Upper lobe of left lung (tissue), 6 donors: Measurements from ENCODE around the gene MSTN. TPM values are rescaled to one million over a fixed set of nuclear protein-coding genes. Genes with fewer than 3 reads are reported as not detected.

Source experiments
- ATAC-seq, 2 donors: fragments of 200-7000 bp; cut with Tn5 transposase; one replicate each; pipeline ENCODE4 v1.9.1; 2022; ENCODE audit warnings: mild to moderate bottlenecking in 2 of 2, moderate library complexity in 2 of 2; ENCODE audit not compliant: low FRiP score in 2 of 2
- DNase-seq, 2 donors: peaks; one replicate each; pipeline ENCODE4 v3.0.0-alpha.2; 2019 to 2020
- H3K27ac ChIP-seq, 4 donors: fragments of 200-600 bp; sonication (generic); one replicate each; pipeline ENCODE4 v1.5.1; 2016 to 2019
- H3K27me3 ChIP-seq, 4 donors: fragments of 200-600 bp; sonication (generic); one replicate each; pipeline ENCODE4 v1.5.1; 2017 to 2019
- H3K36me3 ChIP-seq, 4 donors: fragments of 200-600 bp; sonication (generic); one replicate each; pipeline ENCODE4 v1.5.1; 2016 to 2019
- H3K4me1 ChIP-seq, 4 donors: fragments of 200-600 bp; sonication (generic); one replicate each; pipeline ENCODE4 v1.5.1; 2018 to 2019
- H3K4me3 ChIP-seq, 4 donors: fragments of 200-600 bp; sonication (generic); one replicate each; pipeline ENCODE4 v1.5.1; 2017 to 2019; ENCODE audit warnings: mild to moderate bottlenecking in 2 of 4, moderate library complexity in 1 of 4
- H3K9me3 ChIP-seq, 4 donors: fragments of 200-600 bp; sonication (generic); one replicate each; pipeline ENCODE4 v1.5.1; 2018 to 2019
- EP300 ChIP-seq, 4 donors: sonication (generic); formaldehyde crosslinking; IDR thresholded peaks; one replicate each; pipeline ENCODE4 v1.5.1; 2017; ENCODE audit warnings: antibody characterized with exemption in 4 of 4, control low read depth in 2 of 4
- POLR2A ChIP-seq, 4 donors: fragments of 450-650 bp; IDR thresholded peaks; one replicate each; pipeline ENCODE4 v1.5.1; 2016 to 2017; ENCODE audit warnings: antibody characterized with exemption in 4 of 4, mild to moderate bottlenecking in 2 of 4
- POLR2AphosphoS5 ChIP-seq, 2 donors: sonication (generic); formaldehyde crosslinking; IDR thresholded peaks; one replicate each; pipeline ENCODE4 v1.5.1; 2017; ENCODE audit warnings: antibody characterized with exemption in 2 of 2
- WGBS, 2 donors: methylation state at CpG; one replicate each; pipeline ENCODE4 v1.1.5; 2017 to 2018; 5-methylcytosine and 5-hydroxymethylcytosine counted together
- total RNA-seq, 6 donors: library from RNA; depleted of rRNA in 4 of 6; stranded (reverse); fragments of >200 nt in 4 of 6; gene quantifications; one replicate each; pipeline versions ENCODE4 v1.1.0 to v1.2.1, GENCODE V29; 2016 to 2021
- TF ChIP-seq, protein P1 (sequence below), 6 experiments: fragments of 450-650 bp in 4 of 6; fragments of 200-600 bp in 2 of 6; sonication (generic) in 2 of 6; IDR thresholded peaks; one replicate each; pipeline ENCODE4 v1.5.1; 2016 to 2019; ENCODE audit warnings: antibody characterized with exemption in 6 of 6
- donor health status: DM: no; HTN: no; CAD: no; lungs with moderate emphysema.
- donor health status: DM: no; HTN: yes; CAD: no; lungs with severe emphysema.

MSTN gene
- total RNA-seq = under 1 TPM in 3 of 6 donors, not detected in 3; 0.13 to 0.39 (median 0.33) TPM

DNA sequence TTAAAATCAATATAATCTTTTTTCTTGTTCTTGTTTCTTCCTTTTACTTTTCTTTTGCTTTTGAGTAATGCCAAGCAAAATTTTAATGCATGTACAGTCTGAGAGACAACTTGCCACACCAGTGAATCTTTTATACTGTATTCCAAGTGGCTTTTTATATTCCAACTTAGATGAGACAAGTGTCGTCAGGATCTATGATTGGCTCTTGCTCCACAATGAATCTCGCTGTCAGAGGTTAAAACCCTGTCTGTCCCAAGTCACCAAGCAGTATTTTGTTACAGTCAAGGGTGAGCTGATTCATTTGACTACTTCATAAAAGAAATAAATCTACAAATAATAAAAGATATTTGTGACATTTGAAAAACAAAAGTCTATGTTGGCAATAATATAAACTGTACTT, at the start of gene MSTN:
MSTN (minus strand) TSS at position 129 of the 400 bp plus-strand sequence. CDS start 133 bp downstream, outside the sequence.
- TF ChIP-seq EP300 (IDR thresholded peaks at IDR 0.05) (no peak), POLR2A (IDR thresholded peaks at IDR 0.05) (no peak), POLR2AphosphoS5 (IDR thresholded peaks at IDR 0.05) (no peak)
- TF ChIP-seq, protein P1, sequence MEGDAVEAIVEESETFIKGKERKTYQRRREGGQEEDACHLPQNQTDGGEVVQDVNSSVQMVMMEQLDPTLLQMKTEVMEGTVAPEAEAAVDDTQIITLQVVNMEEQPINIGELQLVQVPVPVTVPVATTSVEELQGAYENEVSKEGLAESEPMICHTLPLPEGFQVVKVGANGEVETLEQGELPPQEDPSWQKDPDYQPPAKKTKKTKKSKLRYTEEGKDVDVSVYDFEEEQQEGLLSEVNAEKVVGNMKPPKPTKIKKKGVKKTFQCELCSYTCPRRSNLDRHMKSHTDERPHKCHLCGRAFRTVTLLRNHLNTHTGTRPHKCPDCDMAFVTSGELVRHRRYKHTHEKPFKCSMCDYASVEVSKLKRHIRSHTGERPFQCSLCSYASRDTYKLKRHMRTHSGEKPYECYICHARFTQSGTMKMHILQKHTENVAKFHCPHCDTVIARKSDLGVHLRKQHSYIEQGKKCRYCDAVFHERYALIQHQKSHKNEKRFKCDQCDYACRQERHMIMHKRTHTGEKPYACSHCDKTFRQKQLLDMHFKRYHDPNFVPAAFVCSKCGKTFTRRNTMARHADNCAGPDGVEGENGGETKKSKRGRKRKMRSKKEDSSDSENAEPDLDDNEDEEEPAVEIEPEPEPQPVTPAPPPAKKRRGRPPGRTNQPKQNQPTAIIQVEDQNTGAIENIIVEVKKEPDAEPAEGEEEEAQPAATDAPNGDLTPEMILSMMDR (IDR thresholded peaks at IDR 0.05) = no peak
- no peaks in the 10 kb centered on the region for H3K36me3 ChIP-seq
- WGBS, 2 donors = 81 to 91% methylated on average over 2 of the region's 2 CpGs
- H3K4me1 ChIP-seq = no peaks in the 10 kb centered on the region
- DNase-seq (no peak), ATAC-seq (no peak)
- no peaks in the 10 kb centered on the region for H3K9me3 ChIP-seq
- no peaks in the 10 kb centered on the region for H3K27me3 ChIP-seq
- no peak within 1 kb of the TSS for H3K4me3 ChIP-seq
- no peak within 1 kb of the TSS for H3K27ac ChIP-seq

DNA sequence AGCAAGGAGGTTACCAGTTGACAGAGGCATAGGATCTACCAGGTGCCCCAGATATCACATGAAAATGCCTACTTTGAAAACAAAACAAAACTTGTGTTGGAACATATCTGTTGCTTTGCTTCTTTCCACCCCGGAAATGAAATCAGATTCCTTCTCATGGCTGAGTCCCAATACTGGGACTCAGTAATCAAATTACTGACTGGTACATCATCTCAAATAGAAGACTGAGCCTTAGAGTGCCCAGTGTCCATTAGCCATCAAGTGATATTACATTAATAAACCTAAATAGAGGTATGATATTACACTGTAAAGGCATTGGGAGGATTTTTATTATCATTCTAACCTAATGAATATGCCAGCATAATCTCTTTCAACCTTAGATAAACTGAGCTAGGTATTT, 48.6 kb upstream of the MSTN start:
- TF ChIP-seq POLR2A (IDR thresholded peaks at IDR 0.05) (no peak), POLR2AphosphoS5 (IDR thresholded peaks at IDR 0.05) (no peak), EP300 (IDR thresholded peaks at IDR 0.05) (no peak)
- TF ChIP-seq, protein P1 (IDR thresholded peaks at IDR 0.05) = no peak
- no peak for DNase-seq
- H3K9me3 ChIP-seq = no peaks in the 10 kb centered on the region
- no peak for ATAC-seq
- H3K27me3 ChIP-seq = no peaks in the 10 kb centered on the region
- no peak overlapping the region for H3K27ac ChIP-seq
- H3K36me3 ChIP-seq = no peaks in the 10 kb centered on the region
- H3K4me3 ChIP-seq = no peak overlapping the region
- WGBS, 2 donors = 77 to 88% methylated on average over 1 of the region's 1 CpG
- no peaks in the 10 kb centered on the region for H3K4me1 ChIP-seq

DNA sequence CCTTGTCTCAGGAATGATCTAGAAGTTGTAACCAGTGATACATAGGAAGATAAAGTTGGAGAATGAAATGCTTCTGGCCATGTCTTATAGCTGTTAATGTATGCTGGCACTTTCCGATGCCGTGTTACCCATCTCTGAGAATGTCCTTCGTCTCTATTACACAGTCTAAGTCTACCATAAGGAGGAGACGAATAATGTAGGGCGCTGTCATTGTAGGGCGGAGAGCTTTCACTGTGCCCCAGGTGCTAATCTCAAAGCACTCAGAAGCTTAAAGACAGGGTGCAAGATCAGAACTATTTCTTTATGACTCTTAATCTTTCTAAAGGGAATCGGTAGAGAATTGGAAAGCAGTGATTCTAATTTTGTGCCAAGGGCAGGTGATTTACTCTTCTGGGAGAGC, 48.2 kb upstream of the MSTN start:
- Histone ChIP-seq H3K27ac (no peak overlapping the region), H3K27me3 (no peaks in the 10 kb centered on the region), H3K4me1 (no peaks in the 10 kb centered on the region), H3K4me3 (no peak overlapping the region), H3K36me3 (no peaks in the 10 kb centered on the region), H3K9me3 (no peaks in the 10 kb centered on the region)
- no peak for ATAC-seq
- TF ChIP-seq, protein P1 (IDR thresholded peaks at IDR 0.05) = no peak
- TF ChIP-seq POLR2A (IDR thresholded peaks at IDR 0.05) = no peak
- TF ChIP-seq EP300 (IDR thresholded peaks at IDR 0.05) = no peak
- TF ChIP-seq POLR2AphosphoS5 (IDR thresholded peaks at IDR 0.05) = no peak
- DNase-seq = no peak
- WGBS, 2 donors = 93 to 99% methylated on average over 7 of the region's 7 CpGs

DNA sequence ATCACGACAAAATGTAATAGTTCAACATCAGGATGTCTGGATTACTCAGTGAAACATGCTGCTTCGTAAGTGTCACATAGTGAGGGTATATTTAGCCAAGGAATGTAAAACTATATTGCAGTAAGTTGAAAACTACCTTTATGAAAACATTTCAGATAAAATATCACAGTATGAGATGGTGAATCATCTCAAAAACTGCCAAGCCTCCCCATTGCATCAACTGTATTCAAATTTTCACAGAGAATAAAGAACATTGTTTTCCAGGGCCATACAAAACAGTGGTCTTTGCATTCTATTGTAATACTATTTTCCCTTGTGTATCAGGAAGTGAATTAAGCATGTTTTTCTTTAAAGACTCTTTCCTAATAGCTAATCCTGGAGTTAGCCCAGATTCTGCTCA, 47.6 kb upstream of the MSTN start:
- Histone ChIP-seq H3K27me3 (no peaks in the 10 kb centered on the region), H3K9me3 (no peaks in the 10 kb centered on the region), H3K4me1 (no peaks in the 10 kb centered on the region), H3K27ac (no peak overlapping the region), H3K4me3 (no peak overlapping the region), H3K36me3 (no peaks in the 10 kb centered on the region)
- DNase-seq (no peak), ATAC-seq (no peak)
- TF ChIP-seq EP300 (IDR thresholded peaks at IDR 0.05) (no peak), POLR2AphosphoS5 (IDR thresholded peaks at IDR 0.05) (no peak), POLR2A (IDR thresholded peaks at IDR 0.05) (no peak)
- TF ChIP-seq, protein P1 (IDR thresholded peaks at IDR 0.05) = no peak
- WGBS, 2 donors = 83 to 90% methylated on average over 2 of the region's 2 CpGs

DNA sequence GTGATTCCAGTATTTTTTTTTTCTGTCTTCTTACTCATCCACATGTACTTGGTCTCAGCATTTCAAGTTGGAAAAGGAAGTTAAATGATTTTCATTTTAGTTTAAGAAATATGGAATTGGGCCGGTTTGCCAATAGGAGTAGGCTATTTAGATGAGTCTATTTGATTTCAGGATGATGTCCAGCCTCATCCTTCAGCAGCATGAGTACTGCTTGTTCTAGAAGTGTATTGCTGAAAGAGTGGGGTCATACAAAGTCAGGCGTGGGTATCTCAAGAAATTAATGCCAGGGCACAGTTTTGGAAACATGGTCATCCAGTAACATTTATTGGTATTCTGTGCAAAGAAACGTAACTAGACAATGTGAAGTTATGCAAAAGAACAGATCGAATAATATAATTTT, 44.9 kb upstream of the MSTN start:
- 70 to 80% methylated on average over 4 of the region's 4 CpGs for WGBS, 2 donors
- no peaks in the 10 kb centered on the region for H3K36me3 ChIP-seq
- H3K9me3 ChIP-seq = no peaks in the 10 kb centered on the region
- H3K27ac ChIP-seq = no peak overlapping the region
- H3K4me3 ChIP-seq = no peak overlapping the region
- H3K27me3 ChIP-seq = no peaks in the 10 kb centered on the region
- DNase-seq (no peak), ATAC-seq (no peak)
- no peaks in the 10 kb centered on the region for H3K4me1 ChIP-seq
- TF ChIP-seq POLR2AphosphoS5 (IDR thresholded peaks at IDR 0.05) = no peak
- TF ChIP-seq POLR2A (IDR thresholded peaks at IDR 0.05) = no peak
- TF ChIP-seq, protein P1 (IDR thresholded peaks at IDR 0.05) = no peak
- TF ChIP-seq EP300 (IDR thresholded peaks at IDR 0.05) = no peak
